Measurements from ENCODE around the gene ZC3H18.
A peak's percentile ranks its signal among the peaks of the same experiment; 100 is the strongest.

Gene ZC3H18

GRCh38 chr16:88646345-88647034 is 76.3 kb downstream of the ZC3H18 start:
- DNase-seq (ENCODE audit: low read depth, low spot score), result no peak
- H3K4me3 ChIP-seq (ENCODE audit: low read length), result no peak overlapping the region

GRCh38 chr16:88647178-88648070 is 77.2 kb downstream of the ZC3H18 start:
- H3K4me3 ChIP-seq (ENCODE audit: low read length), result no peak overlapping the region
- no peak for DNase-seq (ENCODE audit: low read depth, low spot score)

- H3K4me3 ChIP-seq (ENCODE audit: low read length), result peak overlapping the region; percentile 79; the same call in 1 of the 2 replicates
- no peak for DNase-seq (ENCODE audit: low read depth, low spot score)
These were observed 79.2 kb downstream of the ZC3H18 start for GRCh38 chr16:88649195-88649923.

GRCh38 chr16:88649924-88650748 is 79.9 kb downstream of the ZC3H18 start:
- peak overlapping the region; percentile 79 for H3K4me3 ChIP-seq (ENCODE audit: low read length)
- DNase-seq (ENCODE audit: low read depth, low spot score), result no peak

GRCh38 chr16:88650749-88651275 is 80.6 kb downstream of the ZC3H18 start, which contains the start of gene CYBA:
TSS of gene CYBA (minus strand) at chr16:88651053. CDS start at chr16:88651013, 40 bp downstream.
- DNase-seq (ENCODE audit: low read depth, low spot score), result peak; percentile 45
- peak within 1 kb of the TSS; percentile 79 for H3K4me3 ChIP-seq (ENCODE audit: low read length)

GRCh38 chr16:88651276-88651988 is 81.2 kb downstream of the ZC3H18 start:
- DNase-seq (ENCODE audit: low read depth, low spot score), result no peak
- peak overlapping the region; percentile 79 for H3K4me3 ChIP-seq (ENCODE audit: low read length)

- no peak for DNase-seq (ENCODE audit: low read depth, low spot score)
- no peak overlapping the region for H3K4me3 ChIP-seq (ENCODE audit: low read length)
These were observed 82.0 kb downstream of the ZC3H18 start for GRCh38 chr16:88651989-88652761.

GRCh38 chr16:88652762-88653063 is 82.5 kb downstream of the ZC3H18 start:
- DNase-seq (ENCODE audit: low read depth, low spot score), result no peak
- no peak overlapping the region for H3K4me3 ChIP-seq (ENCODE audit: low read length)

- no peak for DNase-seq (ENCODE audit: low read depth, low spot score)
- H3K4me3 ChIP-seq (ENCODE audit: low read length), result no peak overlapping the region
These were observed 82.9 kb downstream of the ZC3H18 start for GRCh38 chr16:88653101-88653500.

GRCh38 chr16:88653596-88654362 is 83.6 kb downstream of the ZC3H18 start:
- DNase-seq (ENCODE audit: low read depth, low spot score), result no peak
- no peak overlapping the region for H3K4me3 ChIP-seq (ENCODE audit: low read length)

- H3K4me3 ChIP-seq (ENCODE audit: low read length), result no peak overlapping the region
- DNase-seq (ENCODE audit: low read depth, low spot score), result no peak
These were observed 84.3 kb downstream of the ZC3H18 start for GRCh38 chr16:88654363-88655052.

- no peak for DNase-seq (ENCODE audit: low read depth, low spot score)
- H3K4me3 ChIP-seq (ENCODE audit: low read length), result no peak overlapping the region
These were observed 85.0 kb downstream of the ZC3H18 start for GRCh38 chr16:88655053-88655732.

GRCh38 chr16:88655733-88656281 is 85.6 kb downstream of the ZC3H18 start:
- no peak overlapping the region for H3K4me3 ChIP-seq (ENCODE audit: low read length)
- DNase-seq (ENCODE audit: low read depth, low spot score), result no peak

GRCh38 chr16:88656291-88656980 is 86.2 kb downstream of the ZC3H18 start:
- no peak overlapping the region for H3K4me3 ChIP-seq (ENCODE audit: low read length)

GRCh38 chr16:88657371-88657770 is 87.2 kb downstream of the ZC3H18 start:
- DNase-seq (ENCODE audit: low read depth, low spot score), result no peak
- no peak overlapping the region for H3K4me3 ChIP-seq (ENCODE audit: low read length)

More at GRCh38 chr16:88656291-88656980, 86.2 kb downstream of the ZC3H18 start:
- no peak for DNase-seq (ENCODE audit: low read depth, low spot score)
